Keratinocyte (primary cell): ENCODE measurements around the gene SECTM1. TPM values are rescaled to one million over a fixed set of nuclear protein-coding genes. Genes with fewer than 3 reads are reported as not detected.

Source experiments
- DNase-seq: peaks from one replicate; pipeline ENCODE4 v3.0.0-alpha.2; 2011; ENCODE audit warnings: low read depth, missing footprints, low spot score
- FAIRE-seq: peaks from 2 replicates; lab custom pipeline; 2011; peaks lifted over from hg19 to GRCh38; lab: Jason Lieb, UNC
- H2AFZ ChIP-seq: 2 replicates; pipeline ENCODE4 v1.6.0; 2012; ENCODE audit warnings: low read length, control low read depth, inconsistent platforms; ENCODE audit not compliant: control insufficient read depth
- H3K27ac ChIP-seq: 2 replicates; pipeline ENCODE4 v1.5.1; 2011; ENCODE audit warnings: low read length; ENCODE audit not compliant: control insufficient read depth, insufficient read depth
- H3K27me3 ChIP-seq: 3 replicates; pipeline ENCODE4 v1.6.0; 2011; ENCODE audit warnings: low read length; ENCODE audit not compliant: control insufficient read depth, insufficient read depth; ENCODE audit errors: extremely low read depth
- H3K36me3 ChIP-seq, 2 experiments: 2 replicates in 1 of 2; 3 replicates in 1 of 2; pipeline ENCODE4 v1.5.1; 2011; ENCODE audit warnings: low read length in 2 of 2, mild to moderate bottlenecking in 1 of 2; ENCODE audit not compliant: control insufficient read depth in 2 of 2, insufficient read depth in 2 of 2; ENCODE audit errors: extremely low read depth in 1 of 2
- H3K4me1 ChIP-seq: 3 replicates; pipeline ENCODE4 v1.5.1; 2011; ENCODE audit warnings: low read length; ENCODE audit not compliant: control insufficient read depth, insufficient read depth; ENCODE audit errors: extremely low read depth
- H3K4me2 ChIP-seq: 3 replicates; pipeline ENCODE4 v1.6.0; 2011; ENCODE audit warnings: low read depth, low read length; ENCODE audit not compliant: control insufficient read depth, insufficient read depth; ENCODE audit errors: extremely low read depth
- H3K4me3 ChIP-seq, 3 experiments: fragments of 200-600 bp in 1 of 3; sonication (generic) in 1 of 3; 2 replicates in 2 of 3; 3 replicates in 1 of 3; pipeline ENCODE4 v1.5.1; 2011 to 2016; ENCODE audit warnings: low read length in 3 of 3, mild to moderate bottlenecking in 3 of 3, control low read depth in 2 of 3, inconsistent platforms in 1 of 3, low read depth in 1 of 3, mixed read lengths in 1 of 3, mixed run types in 1 of 3, moderate library complexity in 1 of 3; ENCODE audit not compliant: control insufficient read depth in 2 of 3, insufficient read depth in 2 of 3; ENCODE audit errors: extremely low read depth in 1 of 3
- H3K79me2 ChIP-seq: 2 replicates; pipeline ENCODE4 v1.6.0; 2012; ENCODE audit warnings: low read length; ENCODE audit not compliant: control insufficient read depth, insufficient read depth
- H3K9ac ChIP-seq: 3 replicates; pipeline ENCODE4 v1.6.0; 2011; ENCODE audit warnings: low read length; ENCODE audit not compliant: control insufficient read depth, insufficient read depth; ENCODE audit errors: extremely low read depth
- H3K9me1 ChIP-seq: 3 replicates; pipeline ENCODE4 v1.6.0; 2011; ENCODE audit warnings: low read length; ENCODE audit not compliant: control insufficient read depth, insufficient read depth; ENCODE audit errors: extremely low read depth
- H3K9me3 ChIP-seq: 2 replicates; pipeline ENCODE4 v1.5.1; 2012; ENCODE audit warnings: low read depth, low read length; ENCODE audit not compliant: control insufficient read depth
- H4K20me1 ChIP-seq: 3 replicates; pipeline ENCODE4 v1.6.0; 2011; ENCODE audit warnings: low read length; ENCODE audit not compliant: control insufficient read depth, insufficient read depth; ENCODE audit errors: extremely low read depth
- CTCF ChIP-seq, 3 experiments: IDR thresholded peaks in 1 of 3; conservative IDR thresholded peaks in 1 of 3; optimal IDR thresholded peaks in 1 of 3; 2 replicates in 2 of 3; 3 replicates in 1 of 3; pipeline versions ENCODE3 to v1.5.1; 2011; ENCODE audit warnings: low read length in 3 of 3, mild to moderate bottlenecking in 3 of 3, moderate library complexity in 2 of 3, control low read depth in 1 of 3, inconsistent platforms in 1 of 3; ENCODE audit not compliant: insufficient read depth in 2 of 3; ENCODE audit errors: extremely low read depth in 1 of 3
- EZH2 ChIP-seq: IDR thresholded peaks from one replicate; pipeline ENCODE4 v1.6.1; 2012; ENCODE audit warnings: inconsistent platforms, mild to moderate bottlenecking, low read length, moderate library complexity
- dilution Hi-C: fragments of 300-500 bp; cut with MboI; formaldehyde crosslinking; loops from one replicate; pipeline ENCODE4 v1.7.0; 2020; ENCODE audit warnings: low sequenced_read_pairs; ENCODE audit not compliant: extremely low pct_ligation_motif_present
- polyA plus RNA-seq, 5 experiments: library from polyadenylated mRNA; depleted of rRNA in 3 of 5; stranded (reverse) in 3 of 5; stranded (forward) in 1 of 5; unstranded in 1 of 5; fragments of >200 nt; gene quantifications; 1 replicate in 1 of 5; 2 replicates in 3 of 5; 3 replicates in 1 of 5; pipeline versions ENCODE4 v1.2.1 to v1.2.3, GENCODE V29; 2011 to 2012; ENCODE audit warnings: missing spikeins in 2 of 5, low read depth in 1 of 5, low replicate concordance in 1 of 5

SECTM1 gene
- polyA plus RNA-seq, 1 donor (not counting 4 experiments of a cell fraction or from before 2014, with no cell fraction given) = 2.0 TPM

GRCh38 chr17:82320956-82321927, 12.3 kb downstream of the SECTM1 start:
- Histone ChIP-seq H3K4me1 (peaks cover 9% of the 10 kb centered on the region), H3K4me2 (no peak overlapping the region), H3K9me3 (peaks cover 15% of the 10 kb centered on the region), H3K79me2 (no peaks in the 10 kb centered on the region), H3K4me3 (no peak overlapping the region), H3K27me3 (peaks cover 29% of the 10 kb centered on the region), H3K27ac (no peak overlapping the region), H4K20me1 (peaks cover 3% of the 10 kb centered on the region), H3K9ac (no peak overlapping the region), H3K36me3 (no peaks in the 10 kb centered on the region), H3K9me1 (peaks cover 2% of the 10 kb centered on the region), H2AFZ (no peak overlapping the region)
- DNase-seq = no peak
- FAIRE-seq = no peak
- dilution Hi-C loops = no loop called here
- peak; percentile 47 to 82 (median 76) for TF ChIP-seq CTCF (optimal IDR thresholded peaks at IDR 0.05 in 1 of 3, IDR thresholded peaks at IDR 0.05 in 1 of 3, conservative IDR thresholded peaks at IDR 0.05 in 1 of 3; ENCODE audit: extremely low read depth in 1 of 3, insufficient read depth in 2 of 3, low read length in 3 of 3)
- no peak for TF ChIP-seq EZH2

GRCh38 chr17:82320140-82320840, 13.3 kb downstream of the SECTM1 start:
- Histone ChIP-seq H4K20me1 (no peaks in the 10 kb centered on the region), H3K9me3 (peaks cover 15% of the 10 kb centered on the region), H3K79me2 (no peaks in the 10 kb centered on the region), H3K9me1 (peaks cover 2% of the 10 kb centered on the region), H3K9ac (no peak overlapping the region), H3K4me2 (no peak overlapping the region), H3K4me1 (peaks cover 8% of the 10 kb centered on the region), H3K27ac (no peak overlapping the region), H3K36me3 (no peaks in the 10 kb centered on the region), H2AFZ (no peak overlapping the region), H3K27me3 (peaks cover 38% of the 10 kb centered on the region), H3K4me3 (no peak overlapping the region)
- TF ChIP-seq EZH2 = no peak
- no peak for TF ChIP-seq CTCF (optimal IDR thresholded peaks at IDR 0.05 in 1 of 3, IDR thresholded peaks at IDR 0.05 in 1 of 3, conservative IDR thresholded peaks at IDR 0.05 in 1 of 3; ENCODE audit: extremely low read depth in 1 of 3, insufficient read depth in 2 of 3, low read length in 3 of 3)
- FAIRE-seq = no peak
- dilution Hi-C loops = no loop called here
- DNase-seq = no peak
